GM19023 (cell line): ENCODE results near the gene PCED1B.
"Not testable (repeated sequence)": the region's sequence is repeated elsewhere in the genome, so short reads cannot be mapped to it uniquely, and the experiment has no call there.

ENCODE experiments used
- ATAC-seq: cut with Tn5 transposase; IDR thresholded peaks from one replicate; pipeline ENCODE4 v1.9.1; 2021; ENCODE audit warnings: mild to moderate bottlenecking, moderate library complexity; ENCODE audit not compliant: unreplicated experiment

Gene PCED1B

DNA sequence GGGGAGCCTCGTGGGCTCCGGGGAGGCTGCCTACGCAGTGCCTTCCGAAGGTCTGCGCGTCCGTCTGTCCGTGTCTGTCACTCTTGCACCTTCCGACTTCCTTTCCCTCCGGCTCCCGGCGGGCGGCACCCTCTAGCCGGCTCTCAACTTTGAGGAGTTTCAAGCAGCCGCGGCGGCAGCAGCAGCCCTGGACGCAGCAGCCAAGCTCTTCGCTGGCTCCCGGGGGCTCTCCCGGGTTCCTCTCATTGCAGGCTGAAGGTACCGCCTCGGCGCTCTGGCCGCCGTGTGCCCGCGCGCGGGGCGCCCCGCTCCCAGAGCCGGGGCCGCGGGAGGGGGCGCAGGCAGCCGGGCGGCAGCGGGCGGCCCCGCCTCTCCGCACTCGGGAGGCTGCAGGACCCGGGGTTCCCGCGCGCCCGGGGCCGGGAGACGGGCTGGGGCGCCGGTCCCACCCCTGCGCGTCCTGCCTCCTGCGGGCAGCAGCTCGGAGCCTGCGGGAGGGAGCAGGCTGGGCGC, at the start of gene PCED1B, which contains the start of gene AMIGO2:
PCED1B (plus strand) TSS at position 154 of the 513 bp plus-strand sequence. CDS start 155,443 bp downstream, outside the sequence.
AMIGO2 (minus strand) TSS at position 492 of the 513 bp plus-strand sequence. CDS start 957 bp downstream, outside the sequence.
- peak; percentile 64 for ATAC-seq

GRCh38 chr12:47029903-47030302, 49.5 kb upstream of the PCED1B start:
- no peak for ATAC-seq

DNA sequence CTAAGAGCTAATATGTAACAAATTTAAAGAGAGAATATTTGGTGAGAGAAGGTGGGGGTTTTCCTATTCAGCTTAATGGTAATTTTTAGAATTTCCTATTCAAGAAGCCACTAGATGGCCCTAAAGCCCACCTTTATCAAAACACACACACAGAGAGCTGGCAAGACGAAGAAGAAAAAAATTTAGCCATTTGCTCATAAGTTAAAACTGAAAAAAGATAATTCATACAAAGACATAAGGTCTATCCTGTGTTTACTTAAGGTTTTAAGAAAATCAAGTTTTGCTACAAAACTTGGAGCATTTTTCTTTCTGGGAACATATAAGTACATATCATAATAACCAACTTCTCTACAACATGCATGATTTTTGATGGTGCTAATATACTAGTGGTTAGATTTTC, 46.8 kb upstream of the PCED1B start:
- no peak for ATAC-seq

DNA sequence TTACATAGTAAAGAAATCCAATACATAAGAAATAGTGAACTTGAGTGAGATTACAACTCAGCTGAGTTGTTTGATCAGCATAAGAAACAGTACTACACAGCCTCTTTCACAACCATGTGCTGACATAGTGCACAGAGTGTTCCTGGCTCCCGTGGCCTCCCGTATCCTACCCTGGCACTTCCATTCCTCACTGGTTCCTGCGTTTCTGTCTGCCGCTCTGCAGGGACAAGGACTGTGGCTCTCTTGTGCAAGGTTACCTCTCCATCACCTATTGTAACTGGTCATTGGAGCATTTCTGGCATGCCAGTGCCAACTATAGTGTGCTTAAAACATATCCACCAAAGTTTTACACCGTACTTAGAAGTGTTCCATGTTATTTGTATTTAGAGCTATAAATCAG, 46.3 kb upstream of the PCED1B start:
- ATAC-seq: no peak

DNA sequence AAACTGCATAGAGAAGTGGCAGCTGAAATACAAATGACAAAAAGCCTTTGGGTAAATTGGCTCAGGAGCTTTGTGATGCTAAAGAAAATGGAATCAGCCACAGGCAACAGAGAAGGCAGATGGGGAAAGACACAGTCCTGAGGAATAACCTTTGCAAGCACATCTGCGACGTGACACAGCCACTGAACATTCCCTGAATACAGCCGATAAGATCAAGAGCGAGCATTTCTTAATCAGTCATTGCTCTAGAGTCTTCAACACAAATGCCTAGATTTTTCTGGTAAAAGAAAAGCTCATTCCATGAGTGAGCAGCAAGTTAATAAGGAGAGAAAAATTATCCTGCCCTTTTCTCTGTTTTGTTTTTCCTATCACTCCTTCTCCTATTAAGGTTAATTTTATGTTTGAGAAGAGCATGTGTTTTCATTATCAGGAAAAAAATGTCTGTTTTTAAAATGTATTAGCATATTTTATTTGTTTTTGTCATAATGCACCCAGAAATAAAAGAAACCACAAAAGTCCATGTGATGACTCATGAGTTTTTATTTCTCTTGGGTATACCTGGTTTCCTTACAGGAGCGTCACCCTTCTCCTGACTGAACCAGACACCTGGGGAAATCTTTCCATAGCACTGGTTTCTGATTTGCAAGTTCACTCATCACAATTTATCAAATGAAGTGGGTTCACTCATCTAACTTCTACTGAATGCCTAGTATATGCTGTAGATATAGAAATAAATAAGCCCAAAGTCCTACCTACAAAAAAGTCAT, 45.4 kb upstream of the PCED1B start:
- no peak for ATAC-seq

DNA sequence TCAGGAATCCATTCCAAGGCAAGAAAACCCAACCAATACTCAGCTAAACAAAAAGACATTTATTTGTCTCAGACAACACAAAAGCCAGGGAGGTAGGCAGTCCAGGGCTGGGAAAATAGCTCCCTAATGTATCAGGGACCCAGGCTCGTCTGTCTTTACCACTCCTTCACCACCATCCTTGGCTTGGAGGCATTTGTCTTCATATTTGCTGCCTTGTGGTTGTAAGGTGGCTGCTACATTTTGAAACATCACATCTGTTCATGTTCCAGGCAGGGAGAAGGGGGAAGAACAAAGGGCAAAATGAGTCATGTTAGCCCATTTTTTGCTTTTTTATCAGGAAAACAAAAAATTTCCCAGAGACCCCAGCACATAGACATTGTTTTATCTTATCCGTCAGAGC, 44.8 kb upstream of the PCED1B start:
- no peak for ATAC-seq

DNA sequence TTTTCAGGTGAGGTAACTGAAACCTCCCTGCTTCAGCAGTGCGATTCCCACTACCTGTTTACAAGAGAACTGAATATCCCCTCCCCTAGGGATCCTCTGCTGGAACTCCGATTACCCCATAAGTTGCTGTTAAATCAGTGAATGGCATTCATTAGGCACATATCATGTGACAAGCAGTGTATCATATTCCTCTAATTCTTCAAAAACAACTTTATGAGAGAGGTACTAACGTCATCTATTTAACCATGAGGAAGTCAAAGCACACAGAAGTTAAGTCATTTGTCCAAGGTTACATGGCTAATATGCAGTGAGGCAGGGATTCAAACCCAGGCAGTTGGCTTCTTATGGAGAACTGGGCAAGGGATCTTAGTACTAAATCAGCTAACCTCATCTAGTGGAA, 43.9 kb upstream of the PCED1B start:
- ATAC-seq: no peak

- no peak for ATAC-seq
These were observed 41.1 kb upstream of the PCED1B start for GRCh38 chr12:47038270-47038748.

DNA sequence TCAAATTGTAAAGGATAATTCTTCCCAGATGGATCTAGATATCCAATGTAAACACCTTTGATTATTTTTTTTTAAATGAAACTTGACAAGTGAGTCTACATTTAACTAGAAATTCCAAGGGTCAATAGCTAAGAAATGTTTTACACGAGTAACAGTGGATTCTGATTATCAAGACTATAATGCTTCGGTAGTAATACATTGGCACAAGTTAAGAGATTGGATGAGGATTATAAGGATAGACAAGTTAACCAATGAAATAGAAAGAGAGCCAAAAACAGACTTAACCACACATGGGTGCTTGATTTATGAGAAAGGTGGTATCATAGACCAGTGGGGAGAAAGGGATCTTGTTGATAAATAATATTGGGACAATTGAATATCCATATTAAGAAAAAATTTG, 40.3 kb upstream of the PCED1B start:
- no peak for ATAC-seq

DNA sequence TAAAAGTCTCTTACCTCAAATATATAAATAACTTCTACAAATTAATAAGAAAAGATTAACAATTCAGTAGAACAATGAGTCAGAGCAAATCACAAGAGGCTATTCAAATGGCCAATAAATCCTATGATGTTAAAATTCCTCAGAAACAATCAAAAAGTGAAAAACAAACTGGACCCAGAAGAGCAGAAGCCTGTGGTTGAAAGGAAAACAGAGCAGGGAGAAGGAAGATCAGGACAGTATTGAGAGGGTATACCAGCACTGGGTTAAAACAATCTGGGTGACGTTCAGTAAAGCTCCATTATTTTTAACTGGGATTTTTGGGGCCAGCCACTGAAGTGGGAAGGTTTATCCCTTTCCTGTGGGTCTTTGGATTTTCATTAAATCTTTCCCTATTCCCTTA, 39.7 kb upstream of the PCED1B start:
- no peak for ATAC-seq

DNA sequence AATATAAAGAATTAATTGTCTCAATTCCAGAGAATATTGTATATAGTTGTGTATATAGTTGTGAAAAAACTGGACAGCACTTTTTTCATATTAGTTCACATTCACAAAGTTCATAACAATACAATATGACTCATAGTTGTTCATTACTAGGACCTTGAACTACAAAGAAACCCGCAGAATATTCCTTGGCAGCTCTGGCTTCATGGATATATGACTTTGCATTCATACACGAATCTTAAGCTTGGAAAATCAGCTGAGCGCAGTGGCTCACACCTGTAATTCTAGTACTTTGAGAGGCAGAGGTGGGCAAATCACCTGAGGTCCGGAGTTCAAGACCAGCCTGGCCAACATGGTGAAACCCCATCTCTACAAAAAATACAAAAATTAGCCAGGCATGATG, 38.1 kb upstream of the PCED1B start:
- ATAC-seq: no peak

DNA sequence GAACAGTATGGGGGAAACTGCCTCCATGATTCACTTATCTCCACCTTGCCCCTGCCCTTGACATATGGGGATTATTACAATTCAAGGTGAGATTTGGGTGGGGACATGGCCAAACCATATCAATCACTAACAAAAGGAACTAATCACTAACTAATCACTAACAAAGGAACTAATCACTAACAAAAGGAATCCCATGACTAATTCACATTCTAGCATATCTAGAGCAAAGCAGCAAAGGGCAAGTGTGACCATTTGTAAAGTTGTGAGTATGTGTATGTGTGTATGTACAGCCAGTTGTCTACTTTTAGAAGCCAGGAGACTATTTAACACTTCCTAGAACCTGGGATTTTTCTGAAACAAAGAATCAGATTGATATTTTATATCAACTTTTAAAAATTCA, 30.9 kb upstream of the PCED1B start:
- no peak for ATAC-seq

GRCh38 chr12:47051291-47051690, 28.1 kb upstream of the PCED1B start:
- ATAC-seq: not testable (repeated sequence)

GRCh38 chr12:47052274-47052673, 27.1 kb upstream of the PCED1B start:
- no peak for ATAC-seq

- no peak for ATAC-seq
These were observed 25.5 kb upstream of the PCED1B start for GRCh38 chr12:47053961-47054360.

DNA sequence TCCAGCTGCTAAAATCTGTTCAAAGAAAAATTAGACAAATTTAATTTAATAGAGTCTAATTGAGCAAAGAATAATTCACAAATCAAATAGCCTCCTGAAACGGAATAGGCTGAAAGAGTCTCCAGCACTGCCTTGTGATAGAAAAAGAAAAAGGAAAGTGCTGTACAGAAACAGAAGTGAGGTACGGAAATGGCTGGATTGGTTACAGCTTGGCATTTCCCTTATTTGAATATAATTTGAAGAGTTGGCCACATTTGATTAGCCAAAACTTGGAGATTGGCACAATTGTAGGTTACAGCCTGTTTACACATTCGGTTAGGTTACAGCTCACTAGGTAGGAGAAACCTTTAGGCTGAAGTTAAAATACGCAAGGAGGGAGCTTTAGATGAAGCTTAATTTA, 24.8 kb upstream of the PCED1B start:
- ATAC-seq: no peak

- ATAC-seq: not testable (repeated sequence)
These were observed 23.6 kb upstream of the PCED1B start for GRCh38 chr12:47055856-47056255.

DNA sequence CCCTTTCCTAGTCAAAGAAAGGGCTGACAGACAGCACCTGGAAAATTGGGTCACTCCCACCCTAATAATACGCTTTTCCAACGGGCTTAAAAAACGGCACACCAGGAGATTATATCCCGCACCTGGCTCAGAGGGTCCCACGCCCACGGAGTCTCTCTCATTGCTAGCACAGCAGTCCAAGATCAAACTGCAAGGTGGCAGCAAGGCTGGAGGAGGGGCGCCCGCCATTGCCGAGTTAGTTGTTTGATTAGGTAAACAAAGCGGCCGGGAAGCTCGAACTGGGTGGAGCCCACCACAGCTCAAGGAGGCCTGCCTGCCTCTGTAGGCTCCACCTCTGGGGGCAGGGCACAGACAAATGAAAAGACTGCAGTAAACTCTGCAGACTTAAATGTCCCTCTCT, 22.5 kb upstream of the PCED1B start:
- ATAC-seq: not testable (repeated sequence)

DNA sequence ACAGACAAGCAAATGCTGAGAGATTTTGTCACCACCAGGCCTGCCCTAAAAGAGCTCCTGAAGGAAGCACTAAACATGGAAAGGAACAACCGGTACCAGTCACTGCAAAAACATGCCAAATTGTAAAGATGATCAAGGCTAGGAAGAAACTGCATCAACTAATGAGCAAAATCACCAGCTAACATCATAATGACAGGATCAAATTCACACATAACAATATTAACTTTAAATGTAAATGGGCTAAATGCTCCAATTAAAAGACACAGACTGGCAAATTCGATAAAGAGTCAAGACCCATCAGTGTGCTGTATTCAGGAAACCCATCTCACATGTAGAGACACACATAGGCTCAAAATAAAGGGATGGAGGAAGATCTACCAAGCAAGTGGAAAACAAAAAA, 20.8 kb upstream of the PCED1B start:
- not testable (repeated sequence) for ATAC-seq

GRCh38 chr12:47065546-47065945, 13.9 kb upstream of the PCED1B start:
- ATAC-seq: no peak

GRCh38 chr12:47066278-47067025, 13.0 kb upstream of the PCED1B start:
- no peak for ATAC-seq

DNA sequence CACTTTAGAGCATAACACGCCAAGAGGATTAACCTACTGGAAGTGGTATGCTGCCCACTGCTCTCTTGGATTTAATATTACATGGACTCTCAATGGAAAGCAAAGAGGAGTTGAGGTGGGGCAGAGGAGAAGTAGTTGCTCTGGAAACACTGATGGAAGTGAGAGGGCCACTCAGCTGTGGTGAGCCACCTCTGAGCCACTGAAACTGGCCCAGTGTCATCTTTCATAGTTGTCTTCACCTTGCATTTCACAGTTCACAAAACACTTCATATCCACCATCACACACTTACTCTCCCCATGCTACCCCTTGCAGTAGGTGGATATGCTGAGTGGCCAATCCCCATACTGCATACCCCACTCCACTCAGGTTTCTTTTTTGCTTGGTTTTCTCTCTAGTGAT, 12.2 kb upstream of the PCED1B start:
- ATAC-seq: no peak
